Testis (tissue), 2 donors: Measurements from ENCODE around the gene GUCA1A.

Experiments
- POLR2A ChIP-seq: fragments of 450-650 bp; IDR thresholded peaks from one replicate; pipeline ENCODE4 v1.6.1; 2017; ENCODE audit warnings: antibody characterized with exemption, mild to moderate bottlenecking, moderate library complexity
- TF ChIP-seq, protein P1 (sequence below), 3 experiments: fragments of 450-650 bp in 2 of 3; fragments of 200-600 bp in 1 of 3; sonication (generic) in 1 of 3; IDR thresholded peaks; one replicate each; pipeline ENCODE4 v1.5.1; 2016 to 2019; ENCODE audit warnings: antibody characterized with exemption in 3 of 3, mild to moderate bottlenecking in 2 of 3, moderate library complexity in 1 of 3

DNA sequence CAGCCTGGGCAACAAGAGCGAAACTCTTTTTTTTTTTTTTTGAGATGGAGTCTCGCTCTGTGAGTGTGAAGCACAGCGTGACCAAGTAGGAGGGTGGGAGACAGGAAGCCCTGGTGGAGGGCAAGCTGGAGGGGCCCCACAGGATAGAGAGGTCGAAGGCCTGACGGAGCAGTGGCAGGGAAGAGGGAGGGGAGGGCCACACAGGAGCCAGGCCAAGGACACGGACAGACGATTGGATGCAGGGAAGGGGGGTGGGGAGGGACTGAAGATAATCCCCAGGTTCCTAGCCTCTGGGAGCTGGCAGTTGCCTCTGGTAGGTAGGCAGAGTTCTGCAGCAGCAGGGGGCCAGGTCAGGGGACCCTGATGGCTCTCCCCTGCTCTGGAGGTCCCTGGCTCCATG lies 10.8 kb upstream of the GUCA1A start:
- TF ChIP-seq, protein P1, sequence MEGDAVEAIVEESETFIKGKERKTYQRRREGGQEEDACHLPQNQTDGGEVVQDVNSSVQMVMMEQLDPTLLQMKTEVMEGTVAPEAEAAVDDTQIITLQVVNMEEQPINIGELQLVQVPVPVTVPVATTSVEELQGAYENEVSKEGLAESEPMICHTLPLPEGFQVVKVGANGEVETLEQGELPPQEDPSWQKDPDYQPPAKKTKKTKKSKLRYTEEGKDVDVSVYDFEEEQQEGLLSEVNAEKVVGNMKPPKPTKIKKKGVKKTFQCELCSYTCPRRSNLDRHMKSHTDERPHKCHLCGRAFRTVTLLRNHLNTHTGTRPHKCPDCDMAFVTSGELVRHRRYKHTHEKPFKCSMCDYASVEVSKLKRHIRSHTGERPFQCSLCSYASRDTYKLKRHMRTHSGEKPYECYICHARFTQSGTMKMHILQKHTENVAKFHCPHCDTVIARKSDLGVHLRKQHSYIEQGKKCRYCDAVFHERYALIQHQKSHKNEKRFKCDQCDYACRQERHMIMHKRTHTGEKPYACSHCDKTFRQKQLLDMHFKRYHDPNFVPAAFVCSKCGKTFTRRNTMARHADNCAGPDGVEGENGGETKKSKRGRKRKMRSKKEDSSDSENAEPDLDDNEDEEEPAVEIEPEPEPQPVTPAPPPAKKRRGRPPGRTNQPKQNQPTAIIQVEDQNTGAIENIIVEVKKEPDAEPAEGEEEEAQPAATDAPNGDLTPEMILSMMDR (IDR thresholded peaks at IDR 0.05): no peak
- TF ChIP-seq POLR2A: no peak
